IMR-90 (cell line): ENCODE results near the gene EGFL7. TPM values are rescaled to one million over a fixed set of nuclear protein-coding genes. Genes with fewer than 3 reads are reported as not detected.

Source experiments
- ATAC-seq: fragments of 200-7000 bp; cut with Tn5 transposase; 2 replicates; pipeline ENCODE4 v1.9.1; 2020; ENCODE audit warnings: low read depth, mild to moderate bottlenecking, moderate library complexity
- BruUV-seq: library from RNA; stranded (reverse); fragments of 400-500 nt; replicated peaks from 2 replicates; lab custom pipeline; 2021; lab: Mats Ljungman, UMichigan
- CTCF ChIA-PET: fragments of 300-600 bp; formaldehyde crosslinking; extraction: SDS; loops from one replicate; lab custom pipeline; 2021; ENCODE audit warnings: antibody characterized with exemption; lab: Yijun Ruan, JAX
- POLR2A ChIA-PET: fragments of 300-600 bp; sonication (Branson Sonifier 250); formaldehyde crosslinking; loops from one replicate; lab custom pipeline; 2022; ENCODE audit warnings: antibody characterized with exemption; ENCODE audit not compliant: unreplicated experiment; lab: Charles Lee
- DNase-seq: peaks from one replicate; pipeline ENCODE4 v3.0.0; 2013
- H2AFZ ChIP-seq: replicated peaks from 2 replicates; pipeline ENCODE3; 2013; ENCODE audit warnings: low read length, mild to moderate bottlenecking; ENCODE audit not compliant: poor library complexity
- H2AK5ac ChIP-seq: 2 replicates; pipeline ENCODE4 v1.6.1; 2013; ENCODE audit warnings: low read depth, low read length, inconsistent platforms
- H2AK9ac ChIP-seq: replicated peaks from 2 replicates; pipeline ENCODE3; 2013; ENCODE audit warnings: mild to moderate bottlenecking, low read depth, low read length, moderate library complexity; ENCODE audit not compliant: poor library complexity
- H2BK120ac ChIP-seq: 2 replicates; pipeline ENCODE4 v1.6.1; 2013; ENCODE audit warnings: low read depth, low read length, inconsistent platforms
- H2BK15ac ChIP-seq: 3 replicates; pipeline ENCODE4 v1.6.1; 2013; ENCODE audit warnings: low read depth, low read length, inconsistent platforms
- H2BK20ac ChIP-seq: 2 replicates; pipeline ENCODE4 v1.6.1; 2013; ENCODE audit warnings: low read depth, mild to moderate bottlenecking, inconsistent platforms, low read length, moderate library complexity
- H2BK5ac ChIP-seq: 2 replicates; pipeline ENCODE4 v1.6.1; 2013; ENCODE audit warnings: mild to moderate bottlenecking, low read depth, low read length, inconsistent platforms; ENCODE audit not compliant: poor library complexity, severe bottlenecking
- H3K14ac ChIP-seq: replicated peaks from 2 replicates; pipeline ENCODE4 v1.6.1; 2013; ENCODE audit warnings: low read depth, low read length, inconsistent platforms
- H3K18ac ChIP-seq: 2 replicates; pipeline ENCODE4 v1.6.1; 2013; ENCODE audit warnings: low read depth, low read length, control low read depth
- H3K23ac ChIP-seq: 2 replicates; pipeline ENCODE4 v1.6.1; 2013; ENCODE audit warnings: low read depth, low read length, inconsistent platforms
- H3K27ac ChIP-seq: 2 replicates; pipeline ENCODE4 v1.5.1; 2013; ENCODE audit warnings: mild to moderate bottlenecking, control low read depth, low read length; ENCODE audit not compliant: insufficient read depth
- H3K27me3 ChIP-seq: 2 replicates; pipeline ENCODE4 v1.6.1; 2013; ENCODE audit warnings: low read length; ENCODE audit not compliant: control insufficient read depth, insufficient read depth
- H3K36me3 ChIP-seq: 2 replicates; pipeline ENCODE4 v1.6.1; 2013; ENCODE audit warnings: low read length, mixed read lengths; ENCODE audit not compliant: control insufficient read depth, insufficient read depth
- H3K4ac ChIP-seq: 2 replicates; pipeline ENCODE4 v1.6.1; 2013; ENCODE audit warnings: low read depth, low read length, inconsistent platforms
- H3K4me1 ChIP-seq: 2 replicates; pipeline ENCODE4 v1.6.1; 2013; ENCODE audit warnings: low read length, mixed read lengths; ENCODE audit not compliant: control insufficient read depth, insufficient read depth
- H3K4me2 ChIP-seq: 2 replicates; pipeline ENCODE4 v1.6.1; 2013; ENCODE audit warnings: low read depth, mild to moderate bottlenecking, control low read depth, low read length, moderate library complexity
- H3K4me3 ChIP-seq: 2 replicates; pipeline ENCODE4 v1.5.1; 2013; ENCODE audit warnings: low read depth, mild to moderate bottlenecking, control low read depth, low read length, moderate library complexity; ENCODE audit not compliant: insufficient read depth
- H3K56ac ChIP-seq: 2 replicates; pipeline ENCODE4 v1.6.1; 2013; ENCODE audit warnings: low read length, inconsistent platforms; ENCODE audit not compliant: insufficient read depth; ENCODE audit errors: extremely low read depth
- H3K79me1 ChIP-seq, 2 experiments: 2 replicates each; pipeline ENCODE4 v1.6.1; 2013; ENCODE audit warnings: low read length in 2 of 2, inconsistent platforms in 1 of 2, low read depth in 1 of 2
- H3K9ac ChIP-seq: 2 replicates; pipeline ENCODE4 v1.6.1; 2013; ENCODE audit warnings: low read depth, low read length, control low read depth
- H3K9me1 ChIP-seq: 2 replicates; pipeline ENCODE4 v1.6.1; 2013; ENCODE audit warnings: low read length, inconsistent platforms; ENCODE audit not compliant: insufficient read depth
- H3K9me3 ChIP-seq: 2 replicates; pipeline ENCODE4 v1.6.1; 2013; ENCODE audit warnings: low read length; ENCODE audit not compliant: control insufficient read depth, insufficient read depth
- H4K20me1 ChIP-seq: 2 replicates; pipeline ENCODE4 v1.6.1; 2013; ENCODE audit warnings: low read length, inconsistent platforms; ENCODE audit not compliant: insufficient read depth
- H4K5ac ChIP-seq: 2 replicates; pipeline ENCODE4 v1.6.1; 2013; ENCODE audit warnings: mild to moderate bottlenecking, low read depth, low read length, control low read depth
- H4K8ac ChIP-seq, 2 experiments: 2 replicates each; pipeline ENCODE4 v1.6.1; 2013; ENCODE audit warnings: low read depth in 2 of 2, low read length in 2 of 2, control low read depth in 1 of 2, inconsistent platforms in 1 of 2
- H4K91ac ChIP-seq: 2 replicates; pipeline ENCODE4 v1.6.1; 2013; ENCODE audit warnings: low read depth, low read length, inconsistent platforms; ENCODE audit not compliant: insufficient read depth
- CEBPB ChIP-seq: IDR thresholded peaks from 2 replicates; pipeline ENCODE4 v1.6.1; 2012; ENCODE audit warnings: low read depth, low read length, improper control_type of control experiment
- FOS ChIP-seq: fragments of 150-350 bp; IDR thresholded peaks from 2 replicates; pipeline ENCODE4 v1.6.1; 2016; ENCODE audit warnings: low read depth, low read length
- MAFK ChIP-seq: IDR thresholded peaks from 2 replicates; pipeline ENCODE4 v1.6.1; 2012; ENCODE audit warnings: low read depth, low read length, improper control_type of control experiment
- MXI1 ChIP-seq: IDR thresholded peaks from 2 replicates; pipeline ENCODE4 v1.6.1; 2012; ENCODE audit warnings: low read depth, mild to moderate bottlenecking, low read length, moderate library complexity, borderline replicate concordance
- NFE2L2 ChIP-seq: fragments of 150-350 bp; IDR thresholded peaks from 2 replicates; pipeline ENCODE4 v1.6.1; 2016; ENCODE audit warnings: low read depth, mild to moderate bottlenecking, low read length
- POLR2A ChIP-seq: IDR thresholded peaks from 2 replicates; pipeline ENCODE4 v1.6.1; 2012; ENCODE audit warnings: mild to moderate bottlenecking, low read depth, low read length
- RCOR1 ChIP-seq: IDR thresholded peaks from 2 replicates; pipeline ENCODE4 v1.6.1; 2012; ENCODE audit warnings: mild to moderate bottlenecking, low read length, improper control_type of control experiment; ENCODE audit not compliant: insufficient replicate concordance
- RFX5 ChIP-seq: IDR thresholded peaks from 2 replicates; pipeline ENCODE4 v1.8.0; 2012; ENCODE audit warnings: low read depth, mild to moderate bottlenecking, low read length, moderate library complexity
- SMC3 ChIP-seq: fragments of 150-350 bp; IDR thresholded peaks from 2 replicates; pipeline ENCODE4 v1.6.1; 2016; ENCODE audit warnings: low read depth, mild to moderate bottlenecking, antibody characterized with exemption, low read length, moderate library complexity
- WGBS, 2 experiments: methylation state at CpG; one replicate each; pipeline versions ENCODE4 v1.1.5 to v1.1.7; 2013; ENCODE audit warnings: missing lambda C conversion rate in 2 of 2; ENCODE audit not compliant: insufficient read length in 1 of 2; ENCODE audit errors: extremely low coverage in 2 of 2; 5-methylcytosine and 5-hydroxymethylcytosine counted together
- dilution Hi-C: fragments of 300-500 bp; cut with HindIII; formaldehyde crosslinking; loops from one replicate; pipeline ENCODE4 v1.14.3; 2018; ENCODE audit warnings: low sequenced_read_pairs; ENCODE audit not compliant: unreplicated experiment
- in situ Hi-C: fragments of 300-500 bp; cut with MboI; formaldehyde crosslinking; loops from 3 replicates; pipeline ENCODE4 v1.14.3; 2019; ENCODE audit warnings: low sequenced_read_pairs, inconsistent platforms, mixed read lengths
- intact Hi-C: fragments of 100-400 bp; cut with micrococcal nuclease; formaldehyde crosslinking; loops from 2 replicates; pipeline ENCODE4 v1.10.0; 2022
- polyA plus RNA-seq, 3 experiments: library from polyadenylated mRNA; depleted of rRNA; stranded (reverse); fragments of >200 nt; gene quantifications; 2 replicates each; pipeline ENCODE4 v1.2.3, GENCODE V29; 2012; ENCODE audit warnings: low replicate concordance in 1 of 3
- total RNA-seq: library from RNA; depleted of rRNA; stranded (reverse); fragments of >200 nt; gene quantifications from 2 replicates; pipeline ENCODE4 v1.2.3, GENCODE V29; 2012
- TF ChIP-seq, protein P1 (sequence below): fragments of 150-350 bp; IDR thresholded peaks from 2 replicates; pipeline ENCODE4 v1.6.1; 2016; ENCODE audit warnings: low read depth, mild to moderate bottlenecking, low read length, moderate library complexity, borderline replicate concordance
- TF ChIP-seq, protein P2 (sequence below): fragments of 150-350 bp; IDR thresholded peaks from 2 replicates; pipeline ENCODE4 v1.6.1; 2017; ENCODE audit warnings: mild to moderate bottlenecking, antibody characterized with exemption, low read length, low read depth

The EGFL7 gene
- total and polyA plus RNA-seq, 2 of the 4 experiments (the other 2 are of a cell fraction): 2.2 to 10.4 TPM

DNA sequence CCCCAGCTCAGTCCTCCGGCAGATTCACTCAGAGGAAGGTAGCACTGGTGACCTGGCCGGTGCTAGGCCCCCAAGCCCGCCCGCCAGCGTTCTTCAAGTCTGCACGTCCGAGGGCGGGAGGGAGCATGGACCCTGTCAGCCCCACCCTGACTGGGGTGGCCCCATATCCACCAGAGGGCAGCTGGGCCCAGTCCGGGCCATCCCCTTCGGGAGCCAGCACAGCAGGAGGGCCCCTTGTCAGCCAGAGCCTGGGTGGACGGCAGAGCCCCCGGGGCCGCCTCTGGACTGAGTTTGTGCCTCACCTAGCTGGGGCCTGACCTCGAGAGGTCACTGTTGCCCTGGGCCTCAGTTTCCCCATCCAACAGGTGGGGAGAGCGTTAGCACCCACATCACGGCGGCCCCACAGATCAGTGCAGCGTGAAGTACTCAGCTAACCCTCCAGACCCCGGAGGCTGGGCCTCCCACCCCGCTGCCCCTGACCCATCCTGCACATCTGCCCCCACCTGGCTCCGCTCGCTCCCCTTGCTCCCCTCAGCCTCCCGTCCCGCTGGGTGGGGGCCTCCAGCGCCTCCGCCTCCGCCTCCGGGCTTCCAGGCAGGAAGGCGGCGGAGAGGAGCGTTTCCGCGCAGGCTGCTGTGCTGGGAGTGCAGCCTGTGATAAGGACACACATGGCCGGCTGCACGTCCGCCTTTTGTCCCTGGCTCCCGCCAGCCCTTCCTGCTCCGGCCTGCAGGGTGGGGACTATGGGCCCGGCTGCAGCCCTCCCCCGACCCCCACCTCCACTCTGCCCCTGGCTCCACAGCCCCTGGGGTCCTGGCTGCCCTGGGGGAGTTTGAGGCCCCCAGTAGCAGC, 16.6 kb upstream of the EGFL7 start (continued):
- no peak for TF ChIP-seq SMC3

DNA sequence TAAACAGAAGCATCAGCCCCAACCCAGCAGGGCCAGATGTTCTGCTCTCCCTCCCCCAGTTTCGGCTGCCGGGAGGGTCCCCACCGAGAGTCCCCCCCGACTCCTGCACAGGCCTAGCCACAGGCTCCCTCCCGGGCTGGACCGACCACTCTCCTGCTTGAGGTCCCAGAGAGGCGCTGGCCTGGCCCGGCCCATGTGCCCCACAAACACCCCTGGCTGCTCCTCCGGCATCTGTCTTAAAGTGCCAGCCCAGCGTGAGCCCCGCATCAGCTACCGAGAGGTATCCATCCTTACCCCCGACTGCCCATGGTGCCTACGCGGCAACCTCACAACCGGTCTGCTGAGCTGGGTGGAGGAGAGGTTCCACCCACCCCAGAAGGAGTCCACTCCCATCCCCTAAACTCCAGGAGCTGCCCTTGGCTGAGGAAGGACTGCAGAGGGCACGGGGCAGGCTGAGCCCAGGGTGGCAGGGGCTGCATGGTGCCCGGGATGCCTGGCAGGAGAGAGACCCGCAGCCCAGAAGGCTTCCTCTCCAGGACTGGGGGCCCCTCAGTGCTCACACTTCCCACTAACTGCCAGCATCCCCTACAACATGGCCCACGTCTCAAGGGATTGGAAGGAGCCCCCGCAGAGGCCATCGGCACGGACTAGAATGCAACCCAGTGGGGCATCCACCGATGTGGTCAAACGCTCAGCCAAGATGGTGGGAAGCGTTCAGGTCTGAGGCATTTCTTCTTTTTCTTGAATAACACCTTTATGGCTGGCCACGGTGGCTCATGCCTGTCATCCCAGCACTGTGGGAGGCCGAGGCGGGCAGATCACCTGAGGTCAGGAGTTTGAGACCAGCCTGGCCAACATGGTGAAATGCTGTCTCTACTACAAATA, 15.6 kb upstream of the EGFL7 start:
- Histone ChIP-seq H3K4me3 (no peak overlapping the region), H3K23ac (no peak overlapping the region), H2BK15ac (no peak overlapping the region), H3K56ac (no peak overlapping the region), H4K5ac (no peak overlapping the region), H3K9me3 (0 out of 2 replicates have a peak, but pooled peaks cover 2% of the 10 kb centered on the region), H4K8ac (no peak overlapping the region), H2BK120ac (no peak overlapping the region), H2BK5ac (no peak overlapping the region), H2AK9ac (no peak overlapping the region), H3K27me3 (peaks cover 12% of the 10 kb centered on the region), H2AK5ac (no peak overlapping the region), H2BK20ac (no peak overlapping the region), H4K20me1 (no peaks in the 10 kb centered on the region), H3K4ac (no peak overlapping the region), H4K91ac (no peak overlapping the region), H3K4me2 (no peak overlapping the region), H3K18ac (no peak overlapping the region), H3K27ac (no peak overlapping the region), H3K4me1 (peaks cover 4% of the 10 kb centered on the region; the same call in 1 of the 2 replicates), H3K14ac (no peak overlapping the region), H3K9me1 (no peaks in the 10 kb centered on the region), H3K79me1 (no peaks in the 10 kb centered on the region), H3K36me3 (no peaks in the 10 kb centered on the region), H2AFZ (no peak overlapping the region), H3K9ac (no peak overlapping the region)
- ChIA-PET POLR2A (no interaction called here), CTCF (no interaction called here)
- in situ Hi-C loops: no loop called here
- DNase-seq (no peak), ATAC-seq (no peak)
- WGBS, 2 experiments: 86% methylated on average over 8 of the region's 29 CpGs; no CpG with 5 or more reads in 1 of the 2 experiments
- dilution Hi-C loops: no loop called here
- no TSS peak for BruUV-seq
- intact Hi-C loops: no loop called here
- TF ChIP-seq, protein P1, sequence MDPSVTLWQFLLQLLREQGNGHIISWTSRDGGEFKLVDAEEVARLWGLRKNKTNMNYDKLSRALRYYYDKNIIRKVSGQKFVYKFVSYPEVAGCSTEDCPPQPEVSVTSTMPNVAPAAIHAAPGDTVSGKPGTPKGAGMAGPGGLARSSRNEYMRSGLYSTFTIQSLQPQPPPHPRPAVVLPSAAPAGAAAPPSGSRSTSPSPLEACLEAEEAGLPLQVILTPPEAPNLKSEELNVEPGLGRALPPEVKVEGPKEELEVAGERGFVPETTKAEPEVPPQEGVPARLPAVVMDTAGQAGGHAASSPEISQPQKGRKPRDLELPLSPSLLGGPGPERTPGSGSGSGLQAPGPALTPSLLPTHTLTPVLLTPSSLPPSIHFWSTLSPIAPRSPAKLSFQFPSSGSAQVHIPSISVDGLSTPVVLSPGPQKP: no peak
- TF ChIP-seq RCOR1: no peak
- no peak for TF ChIP-seq MAFK
- no peak for TF ChIP-seq RFX5
- no peak for TF ChIP-seq NFE2L2
- TF ChIP-seq CEBPB: no peak
- TF ChIP-seq MXI1: no peak
- TF ChIP-seq SMC3: no peak
- no peak for TF ChIP-seq POLR2A
- TF ChIP-seq, protein P2, sequence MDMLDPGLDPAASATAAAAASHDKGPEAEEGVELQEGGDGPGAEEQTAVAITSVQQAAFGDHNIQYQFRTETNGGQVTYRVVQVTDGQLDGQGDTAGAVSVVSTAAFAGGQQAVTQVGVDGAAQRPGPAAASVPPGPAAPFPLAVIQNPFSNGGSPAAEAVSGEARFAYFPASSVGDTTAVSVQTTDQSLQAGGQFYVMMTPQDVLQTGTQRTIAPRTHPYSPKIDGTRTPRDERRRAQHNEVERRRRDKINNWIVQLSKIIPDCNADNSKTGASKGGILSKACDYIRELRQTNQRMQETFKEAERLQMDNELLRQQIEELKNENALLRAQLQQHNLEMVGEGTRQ: no peak
- TF ChIP-seq FOS: no peak
